ENCODE measurements around the gene ANKS4B.

DNA sequence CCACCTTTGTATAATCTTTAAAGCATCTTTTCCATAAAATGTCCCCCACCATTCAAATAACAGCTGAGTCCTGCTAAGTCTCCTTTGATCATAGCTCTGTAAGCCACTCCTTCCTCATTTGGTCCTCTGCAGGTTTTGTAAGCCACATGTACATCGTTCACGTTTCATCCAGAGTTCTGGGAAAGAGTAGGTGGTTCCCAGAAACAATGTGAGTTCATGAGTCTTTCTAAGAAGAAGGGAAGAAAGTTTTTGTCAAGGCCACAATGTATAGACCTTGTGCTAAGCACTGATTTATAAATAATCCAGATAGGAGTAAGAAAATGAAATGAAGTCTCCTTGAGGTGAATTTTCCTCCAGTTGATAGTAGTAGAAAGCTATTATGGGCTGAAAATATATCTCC is 8.7 kb upstream of the ANKS4B start:
- TF ChIP-seq KAT7 (CRISPR knock-in tag; IDR thresholded peaks at IDR 0.05; ENCODE audit: borderline replicate concordance) (no peak), MXD4 (CRISPR knock-in tag; IDR thresholded peaks at IDR 0.05; ENCODE audit: borderline replicate concordance) (no peak), MYBL2 (CRISPR knock-in tag; IDR thresholded peaks at IDR 0.05) (no peak), CREB1 (CRISPR knock-in tag; IDR thresholded peaks at IDR 0.05) (no peak)
- TF ChIP-seq, protein P1, sequence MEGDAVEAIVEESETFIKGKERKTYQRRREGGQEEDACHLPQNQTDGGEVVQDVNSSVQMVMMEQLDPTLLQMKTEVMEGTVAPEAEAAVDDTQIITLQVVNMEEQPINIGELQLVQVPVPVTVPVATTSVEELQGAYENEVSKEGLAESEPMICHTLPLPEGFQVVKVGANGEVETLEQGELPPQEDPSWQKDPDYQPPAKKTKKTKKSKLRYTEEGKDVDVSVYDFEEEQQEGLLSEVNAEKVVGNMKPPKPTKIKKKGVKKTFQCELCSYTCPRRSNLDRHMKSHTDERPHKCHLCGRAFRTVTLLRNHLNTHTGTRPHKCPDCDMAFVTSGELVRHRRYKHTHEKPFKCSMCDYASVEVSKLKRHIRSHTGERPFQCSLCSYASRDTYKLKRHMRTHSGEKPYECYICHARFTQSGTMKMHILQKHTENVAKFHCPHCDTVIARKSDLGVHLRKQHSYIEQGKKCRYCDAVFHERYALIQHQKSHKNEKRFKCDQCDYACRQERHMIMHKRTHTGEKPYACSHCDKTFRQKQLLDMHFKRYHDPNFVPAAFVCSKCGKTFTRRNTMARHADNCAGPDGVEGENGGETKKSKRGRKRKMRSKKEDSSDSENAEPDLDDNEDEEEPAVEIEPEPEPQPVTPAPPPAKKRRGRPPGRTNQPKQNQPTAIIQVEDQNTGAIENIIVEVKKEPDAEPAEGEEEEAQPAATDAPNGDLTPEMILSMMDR (IDR thresholded peaks at IDR 0.05) = no peak
- TF ChIP-seq, protein P2, sequence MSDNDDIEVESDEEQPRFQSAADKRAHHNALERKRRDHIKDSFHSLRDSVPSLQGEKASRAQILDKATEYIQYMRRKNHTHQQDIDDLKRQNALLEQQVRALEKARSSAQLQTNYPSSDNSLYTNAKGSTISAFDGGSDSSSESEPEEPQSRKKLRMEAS (CRISPR knock-in tag; IDR thresholded peaks at IDR 0.05) = no peak
- TF ChIP-seq, protein P3, sequence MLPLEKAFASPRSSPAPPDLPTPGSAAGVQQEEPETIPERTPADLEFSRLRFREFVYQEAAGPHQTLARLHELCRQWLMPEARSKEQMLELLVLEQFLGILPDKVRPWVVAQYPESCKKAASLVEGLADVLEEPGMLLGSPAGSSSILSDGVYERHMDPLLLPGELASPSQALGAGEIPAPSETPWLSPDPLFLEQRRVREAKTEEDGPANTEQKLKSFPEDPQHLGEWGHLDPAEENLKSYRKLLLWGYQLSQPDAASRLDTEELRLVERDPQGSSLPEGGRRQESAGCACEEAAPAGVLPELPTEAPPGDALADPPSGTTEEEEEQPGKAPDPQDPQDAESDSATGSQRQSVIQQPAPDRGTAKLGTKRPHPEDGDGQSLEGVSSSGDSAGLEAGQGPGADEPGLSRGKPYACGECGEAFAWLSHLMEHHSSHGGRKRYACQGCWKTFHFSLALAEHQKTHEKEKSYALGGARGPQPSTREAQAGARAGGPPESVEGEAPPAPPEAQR (CRISPR knock-in tag; IDR thresholded peaks at IDR 0.05) = no peak
- TF ChIP-seq, protein P4, sequence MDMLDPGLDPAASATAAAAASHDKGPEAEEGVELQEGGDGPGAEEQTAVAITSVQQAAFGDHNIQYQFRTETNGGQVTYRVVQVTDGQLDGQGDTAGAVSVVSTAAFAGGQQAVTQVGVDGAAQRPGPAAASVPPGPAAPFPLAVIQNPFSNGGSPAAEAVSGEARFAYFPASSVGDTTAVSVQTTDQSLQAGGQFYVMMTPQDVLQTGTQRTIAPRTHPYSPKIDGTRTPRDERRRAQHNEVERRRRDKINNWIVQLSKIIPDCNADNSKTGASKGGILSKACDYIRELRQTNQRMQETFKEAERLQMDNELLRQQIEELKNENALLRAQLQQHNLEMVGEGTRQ (CRISPR knock-in tag; IDR thresholded peaks at IDR 0.05) = no peak

Measured in WTC11 (cell line).